Cardiac fibroblast (primary cell): ENCODE measurements around the gene CDH23.

Source experiments
- DNase-seq, 2 donors: peaks; one replicate each; pipeline versions ENCODE4 v3.0.0 to v3.0.0-alpha.2; 2010; ENCODE audit warnings: low read depth in 2 of 2
- H3K4me3 ChIP-seq, 2 donors: replicated peaks in 1 of 2; 1 replicate in 1 of 2; 2 replicates in 1 of 2; pipeline ENCODE4 v1.5.1; 2011; ENCODE audit warnings: low read depth in 2 of 2, low read length in 2 of 2, mild to moderate bottlenecking in 2 of 2, moderate library complexity in 1 of 2
- CTCF ChIP-seq: IDR thresholded peaks from one replicate; pipeline ENCODE4 v1.5.1; 2011; ENCODE audit warnings: low read depth, mild to moderate bottlenecking, low read length, inconsistent platforms

CDH23 gene

GRCh38 chr10:71756311-71757191 lies 359.8 kb downstream of the CDH23 start:
- no peak for DNase-seq
- H3K4me3 ChIP-seq = no peak overlapping the region
- no peak for TF ChIP-seq CTCF

GRCh38 chr10:71757399-71757922 lies 360.7 kb downstream of the CDH23 start:
- H3K4me3 ChIP-seq = no peak overlapping the region
- TF ChIP-seq CTCF = no peak
- no peak for DNase-seq

GRCh38 chr10:71761105-71761511 lies 364.4 kb downstream of the CDH23 start:
- TF ChIP-seq CTCF = no peak
- no peak overlapping the region for H3K4me3 ChIP-seq
- DNase-seq = no peak

GRCh38 chr10:71761541-71762113 lies 364.9 kb downstream of the CDH23 start:
- TF ChIP-seq CTCF = peak; percentile 3
- DNase-seq = no peak
- H3K4me3 ChIP-seq = no peak overlapping the region

GRCh38 chr10:71762324-71762723 lies 365.6 kb downstream of the CDH23 start:
- TF ChIP-seq CTCF = no peak
- no peak overlapping the region for H3K4me3 ChIP-seq
- DNase-seq = no peak

GRCh38 chr10:71763352-71764127 lies 366.8 kb downstream of the CDH23 start:
- no peak overlapping the region for H3K4me3 ChIP-seq
- no peak for TF ChIP-seq CTCF
- DNase-seq = no peak
